ENCODE results near the gene TASP1.

GRCh38 chr20:13400453-13400852 lies 238.3 kb downstream of the TASP1 start:
- TF ChIP-seq EZH2 (IDR thresholded peaks at IDR 0.05; ENCODE audit: insufficient read depth, poor library complexity, severe bottlenecking) (no peak), EZH2phosphoT487 (IDR thresholded peaks at IDR 0.05; ENCODE audit: insufficient read depth, low read depth) (no peak)
